Retinal pigment epithelial cell (primary cell): ENCODE results near the gene PTF1A.

Experiments
- DNase-seq: peaks from one replicate; pipeline ENCODE4 v3.0.0-alpha.2; 2010; ENCODE audit warnings: low read depth
- H3K4me3 ChIP-seq: 2 replicates; pipeline ENCODE4 v1.5.1; 2011; ENCODE audit warnings: mild to moderate bottlenecking, low read length, control low read depth, moderate library complexity
- CTCF ChIP-seq: conservative IDR thresholded peaks from 2 replicates; pipeline ENCODE4 v1.5.1; 2011; ENCODE audit warnings: low read depth, low read length, control low read depth, inconsistent platforms

The PTF1A gene

GRCh38 chr10:23194471-23194965 is 2.4 kb downstream of the PTF1A start:
- H3K4me3 ChIP-seq = no peak overlapping the region
- no peak for TF ChIP-seq CTCF
- DNase-seq = no peak

- H3K4me3 ChIP-seq = no peak overlapping the region
- TF ChIP-seq CTCF = no peak
- no peak for DNase-seq
These were observed 3.1 kb downstream of the PTF1A start for GRCh38 chr10:23194966-23195845.

GRCh38 chr10:23195846-23196600 is 3.9 kb downstream of the PTF1A start:
- DNase-seq = no peak
- TF ChIP-seq CTCF = no peak
- H3K4me3 ChIP-seq = no peak overlapping the region

GRCh38 chr10:23196915-23197314 is 4.8 kb downstream of the PTF1A start:
- no peak for TF ChIP-seq CTCF
- no peak overlapping the region for H3K4me3 ChIP-seq
- DNase-seq = no peak

- no peak for TF ChIP-seq CTCF
- no peak overlapping the region for H3K4me3 ChIP-seq
- DNase-seq = no peak
These were observed 5.3 kb downstream of the PTF1A start for GRCh38 chr10:23197416-23197861.

- DNase-seq = no peak
- H3K4me3 ChIP-seq = no peak overlapping the region
- no peak for TF ChIP-seq CTCF
These were observed 6.5 kb downstream of the PTF1A start for GRCh38 chr10:23198610-23198939.
